A549 treated with dexamethasone at 1 μM for 4 hours (cell line): ENCODE results near the gene ENTPD6. TPM values are rescaled to one million over a fixed set of nuclear protein-coding genes. Genes with fewer than 3 reads are reported as not detected.

ENCODE experiments used
- total RNA-seq: library from RNA; stranded (reverse); fragments of 200-300 nt; extraction: Qiagen RNA extraction; gene quantifications from 5 replicates; pipeline ENCODE4 v1.2.3, GENCODE V29; 2022

The ENTPD6 gene
- total RNA-seq = 156 to 197 TPM (median 186 TPM) in 5 replicates

DNA sequence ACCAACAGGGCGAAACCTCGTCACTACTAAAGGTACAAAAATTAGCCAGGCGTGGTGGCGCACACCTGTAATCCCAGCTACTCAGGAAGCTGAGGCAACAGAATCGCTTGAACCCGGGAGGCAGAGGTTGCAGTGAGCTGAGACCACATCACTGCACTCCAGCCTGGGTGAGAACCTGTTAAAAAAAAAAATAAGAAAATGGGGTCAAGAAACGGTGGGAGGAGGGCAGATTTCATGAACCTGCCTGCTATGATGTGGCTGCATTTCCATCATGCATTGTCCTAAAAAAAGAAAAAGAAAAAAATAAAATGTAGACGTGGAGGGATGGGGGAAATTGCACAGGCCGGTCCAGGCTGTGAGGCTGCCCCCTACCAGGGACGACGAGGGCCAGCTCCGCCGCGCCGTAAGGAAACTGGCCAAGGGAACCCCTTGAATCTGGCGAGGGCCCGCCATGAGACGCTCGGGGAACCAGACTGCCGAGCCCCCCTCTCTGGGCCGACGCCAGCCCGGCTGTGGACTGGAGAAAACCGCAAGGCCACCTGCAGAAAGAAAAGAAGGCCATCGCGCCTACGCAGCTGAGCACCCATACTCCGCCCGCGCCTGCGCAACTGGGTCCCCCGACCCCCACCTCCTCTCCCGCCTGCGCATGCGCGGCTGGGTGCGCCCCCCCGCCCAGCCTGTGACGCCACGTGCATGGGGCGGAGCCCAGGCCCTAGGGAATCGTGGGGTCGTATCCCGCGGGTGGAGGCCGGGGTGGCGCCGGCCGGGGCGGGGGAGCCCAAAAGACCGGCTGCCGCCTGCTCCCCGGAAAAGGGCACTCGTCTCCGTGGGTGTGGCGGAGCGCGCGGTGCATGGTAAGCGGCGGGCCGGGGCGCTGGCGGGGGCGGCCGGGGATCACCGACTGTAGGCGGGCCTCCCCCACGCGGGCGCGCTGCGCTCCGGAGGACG lies at the start of gene ENTPD6:
Gene ENTPD6, plus strand, starts transcription at position 699 of the 948 bp plus-strand sequence. CDS start 10,825 bp downstream, outside the sequence.

DNA sequence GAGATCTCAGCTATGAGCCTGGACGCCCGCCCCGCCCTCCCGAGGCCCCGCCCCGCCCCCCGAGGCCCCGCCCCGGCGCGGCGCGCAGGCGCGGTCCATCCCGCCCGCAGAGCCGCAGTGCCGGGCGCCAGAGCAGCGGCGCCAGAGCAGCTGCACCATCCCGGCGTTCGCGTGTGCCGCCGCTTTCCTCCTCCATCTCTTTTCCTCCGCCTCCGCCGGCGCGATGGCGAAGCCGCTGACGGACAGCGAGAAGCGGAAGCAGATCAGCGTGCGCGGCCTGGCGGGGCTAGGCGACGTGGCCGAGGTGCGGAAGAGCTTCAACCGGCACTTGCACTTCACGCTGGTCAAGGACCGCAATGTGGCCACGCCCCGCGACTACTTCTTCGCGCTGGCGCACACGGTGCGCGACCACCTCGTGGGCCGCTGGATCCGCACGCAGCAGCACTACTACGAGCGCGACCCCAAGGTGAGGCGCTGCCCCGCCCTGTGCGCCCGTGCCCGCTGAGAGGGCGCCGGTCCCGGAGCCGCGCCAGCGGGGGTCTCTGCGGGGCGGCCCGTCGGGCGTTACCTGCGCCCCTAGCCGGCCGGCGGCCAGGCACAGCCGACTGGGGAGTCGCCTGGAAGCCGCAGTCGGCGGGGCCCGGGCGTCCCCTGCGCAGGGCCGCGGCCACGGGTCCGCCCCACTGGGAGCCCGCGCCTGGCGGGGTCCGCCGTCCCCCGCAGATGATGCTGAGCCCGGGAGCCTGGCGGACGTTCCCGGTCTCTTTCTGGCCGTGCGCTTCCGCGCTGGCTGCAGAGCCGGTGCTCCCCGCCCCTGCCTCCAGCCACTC lies 52.7 kb downstream of the ENTPD6 start, which contains the start of gene PYGB:
Gene PYGB, plus strand, starts transcription at position 130 of the 830 bp plus-strand sequence. Its CDS starts 94 bp downstream, at position 224.

Other genes with a start within 250 kb of the ENTPD6 start
- 0.20 TPM in 1 of 5 replicates, not detected in the others for gene CST7, start 246.4 kb upstream of the ENTPD6 start, total RNA-seq
- 172 to 195 TPM (median 186 TPM) in 5 replicates for gene APMAP, start 203.0 kb upstream of the ENTPD6 start, total RNA-seq
- 12.9 to 19.4 TPM (median 18.5 TPM) in 5 replicates for gene ACSS1, start 137.6 kb upstream of the ENTPD6 start, total RNA-seq
- gene VSX1, start 113.6 kb upstream of the ENTPD6 start, total RNA-seq = 0.69 to 1.3 TPM (median 0.88 TPM) in 5 replicates
- gene PYGB, start 52.4 kb downstream of the ENTPD6 start, total RNA-seq = 325 to 443 TPM (median 423 TPM) in 5 replicates
- gene ABHD12, start 195.1 kb downstream of the ENTPD6 start, total RNA-seq = 114 to 156 TPM (median 142 TPM) in 5 replicates
- 32.1 to 43.3 TPM (median 38.1 TPM) in 5 replicates for gene GINS1, start 212.0 kb downstream of the ENTPD6 start, total RNA-seq